Astrocyte of the cerebellum (primary cell): Measurements from ENCODE around the gene SYCN.
"Not testable (repeated sequence)": the region's sequence is repeated elsewhere in the genome, so short reads cannot be mapped to it uniquely, and the experiment has no call there.

ENCODE experiments used
- DNase-seq: peaks from one replicate; pipeline ENCODE4 v3.0.0-alpha.2; 2011; ENCODE audit warnings: low read depth
- H3K4me3 ChIP-seq: 2 replicates; pipeline ENCODE4 v1.5.1; 2011; ENCODE audit warnings: mild to moderate bottlenecking, low read depth, low read length, moderate library complexity
- CTCF ChIP-seq: IDR thresholded peaks from 2 replicates; pipeline ENCODE4 v1.5.1; 2012; ENCODE audit warnings: low read length, low read depth, moderate library complexity, mild to moderate bottlenecking; ENCODE audit errors: missing control alignments
- in situ Hi-C: cut with HindIII; loops from 2 replicates; pipeline ENCODE4 v1.10.0; 2017; ENCODE audit warnings: low sequenced_read_pairs

The SYCN gene

GRCh38 chr19:39247701-39248664 is 43.9 kb upstream of the SYCN start:
- TF ChIP-seq CTCF, result no peak
- H3K4me3 ChIP-seq, result no peak overlapping the region
- in situ Hi-C loops, result no loop called here
- no peak for DNase-seq

GRCh38 chr19:39246951-39247669 is 43.0 kb upstream of the SYCN start:
- no peak overlapping the region for H3K4me3 ChIP-seq
- in situ Hi-C loops, result no loop called here
- DNase-seq, result no peak
- TF ChIP-seq CTCF, result no peak

- H3K4me3 ChIP-seq, in situ Hi-C loops, DNase-seq: not testable (repeated sequence)
Observed at GRCh38 chr19:39245166-39245565, 41.1 kb upstream of the SYCN start.

GRCh38 chr19:39244410-39245100 is 40.5 kb upstream of the SYCN start, which contains the start of gene IFNL3:
IFNL3 (minus strand) TSS chr19:39245006; CDS start chr19:39244967, 39 bp downstream.
- DNase-seq, in situ Hi-C loops, H3K4me3 ChIP-seq: not testable (repeated sequence)

GRCh38 chr19:39243741-39244140 is 39.7 kb upstream of the SYCN start:
- in situ Hi-C loops, DNase-seq, H3K4me3 ChIP-seq: not testable (repeated sequence)

- no peak for TF ChIP-seq CTCF
- no peak for DNase-seq
- H3K4me3 ChIP-seq, result no peak overlapping the region
- in situ Hi-C loops, result no loop called here
Observed at GRCh38 chr19:39240421-39240820, 36.4 kb upstream of the SYCN start.

- no peak for TF ChIP-seq CTCF
- in situ Hi-C loops, result no loop called here
- DNase-seq, result no peak
Observed at GRCh38 chr19:39238944-39239343, 34.9 kb upstream of the SYCN start.

More at GRCh38 chr19:39238944-39239343, 34.9 kb upstream of the SYCN start:
- H3K4me3 ChIP-seq, result no peak overlapping the region
